Measurements from ENCODE around the gene DTL. TPM values are rescaled to one million over a fixed set of nuclear protein-coding genes. Genes with fewer than 3 reads are reported as not detected.

DTL gene
- total RNA-seq, 1 donor from 2014 or later, result 6.3 TPM

DNA sequence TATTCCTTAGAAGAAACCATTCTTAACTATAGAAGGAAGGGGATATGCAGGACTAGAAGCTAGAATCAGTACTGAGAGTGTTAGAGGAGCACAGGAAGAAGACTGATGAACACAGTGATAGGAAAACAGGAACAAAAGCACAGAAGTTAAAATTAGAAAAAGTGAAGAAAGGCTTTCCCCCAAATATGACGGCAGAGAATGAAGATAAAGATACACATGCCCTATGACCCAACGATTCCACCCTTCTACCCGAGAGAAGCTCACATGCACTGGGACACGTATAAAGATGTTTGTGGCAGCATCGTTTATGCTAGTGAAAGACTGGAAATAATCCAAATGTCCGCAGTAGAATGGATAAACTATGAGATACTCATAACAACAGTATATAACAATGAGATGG, 74.2 kb downstream of the DTL start:
- no peak for TF ChIP-seq EZH2 (IDR thresholded peaks at IDR 0.05; ENCODE audit: insufficient read depth, low read length)
- TF ChIP-seq, protein P1, sequence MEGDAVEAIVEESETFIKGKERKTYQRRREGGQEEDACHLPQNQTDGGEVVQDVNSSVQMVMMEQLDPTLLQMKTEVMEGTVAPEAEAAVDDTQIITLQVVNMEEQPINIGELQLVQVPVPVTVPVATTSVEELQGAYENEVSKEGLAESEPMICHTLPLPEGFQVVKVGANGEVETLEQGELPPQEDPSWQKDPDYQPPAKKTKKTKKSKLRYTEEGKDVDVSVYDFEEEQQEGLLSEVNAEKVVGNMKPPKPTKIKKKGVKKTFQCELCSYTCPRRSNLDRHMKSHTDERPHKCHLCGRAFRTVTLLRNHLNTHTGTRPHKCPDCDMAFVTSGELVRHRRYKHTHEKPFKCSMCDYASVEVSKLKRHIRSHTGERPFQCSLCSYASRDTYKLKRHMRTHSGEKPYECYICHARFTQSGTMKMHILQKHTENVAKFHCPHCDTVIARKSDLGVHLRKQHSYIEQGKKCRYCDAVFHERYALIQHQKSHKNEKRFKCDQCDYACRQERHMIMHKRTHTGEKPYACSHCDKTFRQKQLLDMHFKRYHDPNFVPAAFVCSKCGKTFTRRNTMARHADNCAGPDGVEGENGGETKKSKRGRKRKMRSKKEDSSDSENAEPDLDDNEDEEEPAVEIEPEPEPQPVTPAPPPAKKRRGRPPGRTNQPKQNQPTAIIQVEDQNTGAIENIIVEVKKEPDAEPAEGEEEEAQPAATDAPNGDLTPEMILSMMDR (IDR thresholded peaks at IDR 0.05; ENCODE audit: insufficient read depth, low read depth, low read length), result no peak
- FAIRE-seq, result no peak
- Mint-ChIP-seq H3K27me3 (ENCODE audit: low read depth, unreplicated experiment) (no peaks in the 10 kb centered on the region), H3K9me3 (ENCODE audit: unreplicated experiment) (no peaks in the 10 kb centered on the region), H3K27ac (ENCODE audit: unreplicated experiment) (no peak overlapping the region), H3K36me3 (ENCODE audit: low read depth, unreplicated experiment) (no peaks in the 10 kb centered on the region), H3K4me1 (ENCODE audit: low read depth, unreplicated experiment) (peaks cover 4% of the 10 kb centered on the region), H3K4me3 (ENCODE audit: unreplicated experiment) (no peak overlapping the region)
- no peak overlapping the region for H3K9ac ChIP-seq (ENCODE audit: low read length)
- no peak overlapping the region for H2AFZ ChIP-seq (ENCODE audit: low read depth, low read length)
- no peaks in the 10 kb centered on the region for H4K20me1 ChIP-seq (ENCODE audit: insufficient read depth, low read length)
- H3K9me3 ChIP-seq (ENCODE audit: insufficient read depth, low read depth, low read length), result no peaks in the 10 kb centered on the region
- H3K79me2 ChIP-seq (ENCODE audit: insufficient read depth, low read length), result no peaks in the 10 kb centered on the region
- H3K4me1 ChIP-seq (ENCODE audit: insufficient read depth, low read length), result no peaks in the 10 kb centered on the region
- H3K4me2 ChIP-seq (ENCODE audit: low read length), result no peak overlapping the region
- H3K27me3 ChIP-seq (ENCODE audit: insufficient read depth, low read length), result no peaks in the 10 kb centered on the region
- no peak for DNase-seq (ENCODE audit: low read depth)
- H3K27ac ChIP-seq (ENCODE audit: low read depth, low read length), result no peak overlapping the region
- H3K36me3 ChIP-seq (ENCODE audit: insufficient read depth, low read length), result peaks cover 3% of the 10 kb centered on the region
- H3K4me3 ChIP-seq (ENCODE audit: insufficient read depth, low read depth, low read length), result no peak overlapping the region

- Mint-ChIP-seq H3K4me1 (ENCODE audit: low read depth, unreplicated experiment) (peaks cover 4% of the 10 kb centered on the region), H3K36me3 (ENCODE audit: low read depth, unreplicated experiment) (no peaks in the 10 kb centered on the region), H3K27ac (ENCODE audit: unreplicated experiment) (no peak overlapping the region)
Measured at GRCh38 chr1:212110617-212111016, 75.1 kb downstream of the DTL start.

GRCh38 chr1:212111536-212111935, 76.0 kb downstream of the DTL start:
- DNase-seq (ENCODE audit: low read depth), result no peak
- Histone ChIP-seq H2AFZ (ENCODE audit: low read depth, low read length) (no peak overlapping the region), H3K36me3 (ENCODE audit: insufficient read depth, low read length) (no peaks in the 10 kb centered on the region), H3K4me1 (ENCODE audit: insufficient read depth, low read length) (no peaks in the 10 kb centered on the region), H3K9ac (ENCODE audit: low read length) (no peak overlapping the region), H4K20me1 (ENCODE audit: insufficient read depth, low read length) (no peaks in the 10 kb centered on the region), H3K4me2 (ENCODE audit: low read length) (no peak overlapping the region), H3K79me2 (ENCODE audit: insufficient read depth, low read length) (no peaks in the 10 kb centered on the region), H3K27me3 (ENCODE audit: insufficient read depth, low read length) (no peaks in the 10 kb centered on the region), H3K27ac (ENCODE audit: low read depth, low read length) (no peak overlapping the region), H3K9me3 (ENCODE audit: insufficient read depth, low read depth, low read length) (no peaks in the 10 kb centered on the region), H3K4me3 (ENCODE audit: insufficient read depth, low read depth, low read length) (no peak overlapping the region)
- Mint-ChIP-seq H3K4me3 (ENCODE audit: unreplicated experiment) (no peak overlapping the region), H3K9me3 (ENCODE audit: unreplicated experiment) (no peaks in the 10 kb centered on the region), H3K36me3 (ENCODE audit: low read depth, unreplicated experiment) (no peaks in the 10 kb centered on the region), H3K27ac (ENCODE audit: unreplicated experiment) (no peak overlapping the region), H3K27me3 (ENCODE audit: low read depth, unreplicated experiment) (no peaks in the 10 kb centered on the region), H3K4me1 (ENCODE audit: low read depth, unreplicated experiment) (peaks cover 4% of the 10 kb centered on the region)
- TF ChIP-seq, protein P1 (IDR thresholded peaks at IDR 0.05; ENCODE audit: insufficient read depth, low read depth, low read length), result no peak
- no peak for TF ChIP-seq EZH2 (IDR thresholded peaks at IDR 0.05; ENCODE audit: insufficient read depth, low read length)
- no peak for FAIRE-seq

More at GRCh38 chr1:212110617-212111016, 75.1 kb downstream of the DTL start:
- H3K4me2 ChIP-seq (ENCODE audit: low read length), result no peak overlapping the region
- FAIRE-seq, result no peak
- no peak overlapping the region for H2AFZ ChIP-seq (ENCODE audit: low read depth, low read length)
- Mint-ChIP-seq H3K27me3 (ENCODE audit: low read depth, unreplicated experiment) (no peaks in the 10 kb centered on the region), H3K4me3 (ENCODE audit: unreplicated experiment) (no peak overlapping the region), H3K9me3 (ENCODE audit: unreplicated experiment) (no peaks in the 10 kb centered on the region)
- no peaks in the 10 kb centered on the region for H3K4me1 ChIP-seq (ENCODE audit: insufficient read depth, low read length)
- no peaks in the 10 kb centered on the region for H3K79me2 ChIP-seq (ENCODE audit: insufficient read depth, low read length)
- no peaks in the 10 kb centered on the region for H3K9me3 ChIP-seq (ENCODE audit: insufficient read depth, low read depth, low read length)
- no peak for TF ChIP-seq EZH2 (IDR thresholded peaks at IDR 0.05; ENCODE audit: insufficient read depth, low read length)
- TF ChIP-seq, protein P1 (IDR thresholded peaks at IDR 0.05; ENCODE audit: insufficient read depth, low read depth, low read length), result no peak
- H3K27me3 ChIP-seq (ENCODE audit: insufficient read depth, low read length), result no peaks in the 10 kb centered on the region
- peak; percentile 31 for DNase-seq (ENCODE audit: low read depth)
- no peaks in the 10 kb centered on the region for H4K20me1 ChIP-seq (ENCODE audit: insufficient read depth, low read length)
- H3K27ac ChIP-seq (ENCODE audit: low read depth, low read length), result no peak overlapping the region
- H3K4me3 ChIP-seq (ENCODE audit: insufficient read depth, low read depth, low read length), result no peak overlapping the region
- no peaks in the 10 kb centered on the region for H3K36me3 ChIP-seq (ENCODE audit: insufficient read depth, low read length)
- H3K9ac ChIP-seq (ENCODE audit: low read length), result no peak overlapping the region

Data from astrocyte (in vitro differentiated cells and primary cell).